Stomach (tissue), 4 donors: ENCODE results near the gene MCRIP1.

Source experiments
- EP300 ChIP-seq: sonication (generic); formaldehyde crosslinking; IDR thresholded peaks from one replicate; pipeline ENCODE4 v1.6.1; 2017; ENCODE audit warnings: antibody characterized with exemption
- TF ChIP-seq, protein P1 (sequence below), 7 experiments: fragments of 450-650 bp in 4 of 7; fragments of 200-600 bp in 3 of 7; sonication (generic) in 3 of 7; IDR thresholded peaks; one replicate each; pipeline ENCODE4 v1.5.1; 2016 to 2019; ENCODE audit warnings: antibody characterized with exemption in 7 of 7, control low read depth in 2 of 7, mild to moderate bottlenecking in 1 of 7

DNA sequence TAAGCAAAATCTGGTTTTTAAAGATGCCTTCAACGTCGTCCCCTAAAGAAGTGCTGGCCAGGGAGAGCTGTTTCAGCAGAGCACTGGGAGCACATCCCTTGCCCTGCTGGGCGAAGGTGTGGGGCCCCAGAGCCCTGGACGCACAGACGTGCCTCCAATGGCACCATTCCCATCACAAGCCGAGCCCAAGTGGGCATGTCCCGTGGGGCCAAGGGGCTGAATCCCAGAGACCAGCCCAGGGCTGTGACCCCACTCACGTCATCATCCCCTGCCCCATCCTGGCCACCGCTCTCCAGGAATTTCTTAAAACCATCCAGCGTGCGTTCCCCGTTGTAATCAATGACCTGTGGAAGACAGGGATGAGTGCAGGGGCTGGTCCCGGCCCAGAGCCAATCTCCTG, 11.8 kb upstream of the MCRIP1 start:
- TF ChIP-seq, protein P1, sequence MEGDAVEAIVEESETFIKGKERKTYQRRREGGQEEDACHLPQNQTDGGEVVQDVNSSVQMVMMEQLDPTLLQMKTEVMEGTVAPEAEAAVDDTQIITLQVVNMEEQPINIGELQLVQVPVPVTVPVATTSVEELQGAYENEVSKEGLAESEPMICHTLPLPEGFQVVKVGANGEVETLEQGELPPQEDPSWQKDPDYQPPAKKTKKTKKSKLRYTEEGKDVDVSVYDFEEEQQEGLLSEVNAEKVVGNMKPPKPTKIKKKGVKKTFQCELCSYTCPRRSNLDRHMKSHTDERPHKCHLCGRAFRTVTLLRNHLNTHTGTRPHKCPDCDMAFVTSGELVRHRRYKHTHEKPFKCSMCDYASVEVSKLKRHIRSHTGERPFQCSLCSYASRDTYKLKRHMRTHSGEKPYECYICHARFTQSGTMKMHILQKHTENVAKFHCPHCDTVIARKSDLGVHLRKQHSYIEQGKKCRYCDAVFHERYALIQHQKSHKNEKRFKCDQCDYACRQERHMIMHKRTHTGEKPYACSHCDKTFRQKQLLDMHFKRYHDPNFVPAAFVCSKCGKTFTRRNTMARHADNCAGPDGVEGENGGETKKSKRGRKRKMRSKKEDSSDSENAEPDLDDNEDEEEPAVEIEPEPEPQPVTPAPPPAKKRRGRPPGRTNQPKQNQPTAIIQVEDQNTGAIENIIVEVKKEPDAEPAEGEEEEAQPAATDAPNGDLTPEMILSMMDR (IDR thresholded peaks at IDR 0.05) = no peak
- TF ChIP-seq EP300 = no peak
